KG1 (cell line): Measurements from ENCODE around the gene NXN.
"Not testable (repeated sequence)": the region's sequence is repeated elsewhere in the genome, so short reads cannot be mapped to it uniquely, and the experiment has no call there.

Source experiments
- DNase-seq: peaks from one replicate; lab custom pipeline; 2025; lab: John Stamatoyannopoulos, UW

The NXN gene

GRCh38 chr17:953767-954166 lies 25.8 kb downstream of the NXN start:
- no peak for DNase-seq

- not testable (repeated sequence) for DNase-seq
Observed at GRCh38 chr17:952592-952991, 27.0 kb downstream of the NXN start.

- DNase-seq = no peak
Observed at GRCh38 chr17:951325-952132, 28.0 kb downstream of the NXN start.

DNA sequence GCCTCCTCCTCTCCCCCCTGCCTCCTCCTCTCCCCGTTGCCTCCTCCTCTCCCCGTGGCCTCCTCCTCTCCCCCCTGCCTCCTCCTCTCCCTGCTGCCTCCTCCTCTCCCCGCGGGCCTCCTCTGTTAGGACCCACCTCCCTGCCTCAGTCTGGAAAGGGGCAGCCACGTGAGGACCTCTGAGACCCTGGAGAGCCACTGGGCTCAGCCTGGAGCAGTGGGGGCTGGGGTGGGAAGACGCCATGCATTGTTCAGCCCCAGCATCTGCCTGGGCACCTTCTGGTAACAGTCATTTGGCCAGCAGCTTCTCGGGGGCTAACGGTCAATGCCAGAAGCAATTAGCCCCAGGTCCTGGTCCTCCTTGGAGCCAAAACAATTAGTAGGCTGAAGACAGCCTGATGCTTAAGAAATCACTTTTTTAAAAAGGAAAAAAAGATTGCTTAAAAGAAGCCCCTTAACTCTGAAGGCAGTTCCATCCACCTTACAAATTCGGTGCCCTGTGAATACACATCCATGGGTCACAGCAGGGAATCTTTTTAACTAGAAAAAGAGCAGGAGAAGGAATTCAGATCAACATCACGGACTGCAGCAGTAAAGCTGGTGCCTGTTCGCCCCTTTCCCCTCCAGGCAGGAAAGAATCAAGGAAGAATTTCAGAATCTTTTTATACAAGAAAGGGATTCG lies 29.8 kb downstream of the NXN start:
- DNase-seq = no peak

GRCh38 chr17:948284-948852 lies 31.2 kb downstream of the NXN start:
- DNase-seq = no peak

DNA sequence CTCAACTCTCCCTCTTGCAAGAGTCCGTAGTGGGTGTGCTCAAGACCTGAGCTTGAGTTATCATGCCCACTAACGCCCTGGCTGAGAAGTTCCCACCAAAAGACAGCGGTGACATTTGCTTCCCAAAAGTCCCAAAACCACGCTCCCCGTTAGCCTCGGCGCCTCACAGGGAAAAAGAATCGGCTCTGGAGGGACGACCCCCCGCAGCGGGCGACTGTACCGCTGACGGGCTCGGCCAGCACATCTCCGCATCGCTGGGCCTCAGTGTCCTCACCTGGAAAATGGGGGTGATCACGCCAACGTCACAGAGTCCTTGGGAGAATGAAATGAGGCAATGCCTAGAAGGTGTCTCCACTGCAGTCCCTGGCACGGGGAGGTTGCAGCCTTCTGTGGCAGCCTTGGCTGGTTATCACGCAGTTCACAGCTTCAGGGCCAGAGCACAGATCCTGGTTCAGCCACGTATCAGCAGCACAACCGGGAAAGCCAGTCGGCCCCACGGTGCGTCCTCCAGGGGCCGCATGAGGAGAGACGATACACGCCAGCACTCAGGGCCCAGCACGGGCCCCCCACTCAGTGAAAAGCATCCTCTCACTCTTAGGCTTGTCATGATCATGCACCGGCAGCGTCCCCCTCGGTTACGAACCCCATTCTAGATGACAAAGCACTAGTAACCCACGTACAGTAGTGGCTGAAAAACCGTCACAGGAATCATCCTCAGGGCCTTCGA lies 32.9 kb downstream of the NXN start:
- no peak for DNase-seq

DNA sequence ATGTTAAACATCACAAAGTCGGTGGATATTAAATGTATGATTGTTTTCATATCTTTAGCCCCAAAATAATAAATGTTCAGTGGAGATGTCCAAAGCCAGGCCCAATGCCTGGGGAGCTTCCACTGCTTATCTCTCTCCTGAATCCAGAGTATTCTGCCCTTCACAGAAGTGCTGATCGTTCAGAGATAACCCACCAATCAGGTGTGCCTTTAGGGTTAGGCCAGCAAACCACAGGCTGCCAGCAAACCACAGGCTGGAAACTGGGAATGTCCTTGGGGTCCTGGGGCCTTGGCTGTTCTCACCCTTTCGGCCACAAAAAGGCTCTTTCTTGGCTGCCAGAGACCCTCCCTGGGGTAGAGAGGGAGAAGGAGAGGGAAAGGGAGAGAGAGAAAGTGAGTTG lies 33.9 kb downstream of the NXN start:
- no peak for DNase-seq

DNA sequence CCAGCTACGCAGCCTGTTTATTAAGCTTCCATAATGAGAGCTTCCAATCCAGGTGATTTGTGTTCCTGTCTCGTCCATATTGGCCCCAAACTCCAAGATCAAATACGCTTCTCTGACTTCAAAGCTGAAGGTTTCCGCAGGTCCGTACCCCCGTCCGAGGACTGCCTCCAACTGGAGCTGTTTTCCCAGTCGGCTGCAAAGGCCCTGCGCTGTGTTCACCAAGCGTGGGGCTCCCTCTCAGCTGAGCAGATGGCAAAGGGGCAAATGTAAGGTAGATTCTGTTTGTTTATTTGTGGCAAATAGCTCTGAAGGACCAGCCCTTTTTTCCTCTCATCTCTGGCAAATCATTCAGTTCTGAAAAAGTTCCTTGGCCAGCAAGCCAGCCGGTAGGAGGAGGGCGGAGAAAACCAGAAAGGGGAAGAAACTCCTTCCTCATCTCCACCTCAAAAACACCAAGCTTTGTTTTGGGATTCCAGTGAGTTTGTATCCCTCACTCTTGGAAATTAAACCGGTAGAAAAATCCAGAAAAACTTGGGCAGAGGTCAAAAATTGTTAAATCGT lies 35.2 kb downstream of the NXN start:
- no peak for DNase-seq

DNA sequence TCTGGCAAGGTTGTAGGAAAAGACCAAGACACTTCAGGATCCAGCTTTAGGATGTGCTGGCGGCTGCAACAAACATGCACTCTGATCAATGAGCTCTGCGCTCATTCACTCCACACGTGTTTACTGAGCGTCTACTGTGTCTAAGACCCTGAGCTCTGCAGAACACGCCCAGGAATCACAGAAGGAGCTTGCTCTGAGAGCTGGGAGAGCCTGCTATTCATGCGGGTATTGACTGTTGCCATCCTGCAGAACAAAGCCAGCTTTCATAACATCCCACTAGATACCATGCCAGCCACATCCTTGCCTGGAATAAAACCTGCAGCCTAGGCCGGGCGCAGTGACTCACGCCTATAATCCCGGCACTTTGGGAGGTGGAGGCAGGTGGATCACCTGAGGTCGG lies 44.1 kb downstream of the NXN start:
- DNase-seq = no peak

GRCh38 chr17:933312-934073 lies 46.1 kb downstream of the NXN start:
- DNase-seq = no peak

- no peak for DNase-seq
Observed at GRCh38 chr17:930258-930657, 49.3 kb downstream of the NXN start.

DNA sequence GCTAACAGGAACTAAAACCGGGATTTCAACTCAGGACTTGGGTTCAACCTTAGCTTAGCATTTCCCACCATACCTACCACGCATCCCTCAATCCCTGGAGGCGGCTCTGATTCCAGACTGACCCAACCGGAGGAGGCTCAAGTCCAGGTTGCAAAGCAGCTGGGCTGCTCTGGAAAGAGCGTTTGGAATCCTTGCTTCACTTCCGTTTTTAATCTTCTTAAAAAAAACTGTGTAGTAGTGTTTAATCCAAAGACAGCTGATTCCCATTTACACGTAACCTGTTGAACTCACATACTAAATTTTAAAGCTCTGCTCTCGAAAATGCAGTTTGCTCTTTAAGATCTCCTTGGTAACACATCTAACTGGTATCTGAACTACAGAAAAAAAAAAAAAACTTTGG lies 50.0 kb downstream of the NXN start:
- no peak for DNase-seq

DNA sequence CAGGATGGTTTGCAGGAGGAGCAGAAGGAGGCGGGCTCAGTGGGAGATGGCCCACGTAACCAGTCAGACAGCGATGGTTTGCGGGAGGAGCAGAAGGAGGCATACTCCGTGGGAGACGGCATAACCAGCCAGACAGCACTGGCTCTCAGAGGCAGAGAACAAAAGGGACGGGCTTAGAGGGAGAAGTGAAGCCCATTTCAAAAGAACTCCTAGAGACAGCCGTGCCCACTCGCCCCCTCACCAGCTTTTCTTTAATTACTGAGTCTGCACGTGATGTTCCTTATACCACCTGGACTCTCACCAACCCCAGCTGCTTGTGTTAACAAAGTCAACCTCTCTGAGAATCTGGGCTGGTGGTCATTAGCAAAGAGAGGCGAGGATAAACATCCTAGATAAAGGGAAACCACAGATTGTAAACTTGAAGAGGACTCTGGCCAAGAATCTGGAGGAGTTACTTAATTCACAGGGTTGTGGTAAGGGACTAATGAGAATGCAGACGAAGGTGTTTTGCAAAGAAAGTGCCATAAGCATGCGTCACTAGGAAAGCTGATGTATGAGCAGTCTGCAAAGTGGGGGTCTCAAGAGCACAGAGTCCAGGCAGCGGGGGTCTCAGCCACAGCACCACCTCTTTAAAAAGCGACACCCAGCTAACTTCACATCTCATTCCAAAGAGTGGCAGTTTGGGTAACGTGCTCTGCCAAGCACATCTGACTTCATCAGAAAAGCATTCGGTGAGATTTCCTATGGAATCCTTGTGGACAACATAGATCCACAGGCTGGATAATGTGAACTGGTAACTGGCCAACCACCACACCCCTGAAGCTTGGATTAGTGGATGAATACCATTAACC lies 51.7 kb downstream of the NXN start:
- DNase-seq = no peak

DNA sequence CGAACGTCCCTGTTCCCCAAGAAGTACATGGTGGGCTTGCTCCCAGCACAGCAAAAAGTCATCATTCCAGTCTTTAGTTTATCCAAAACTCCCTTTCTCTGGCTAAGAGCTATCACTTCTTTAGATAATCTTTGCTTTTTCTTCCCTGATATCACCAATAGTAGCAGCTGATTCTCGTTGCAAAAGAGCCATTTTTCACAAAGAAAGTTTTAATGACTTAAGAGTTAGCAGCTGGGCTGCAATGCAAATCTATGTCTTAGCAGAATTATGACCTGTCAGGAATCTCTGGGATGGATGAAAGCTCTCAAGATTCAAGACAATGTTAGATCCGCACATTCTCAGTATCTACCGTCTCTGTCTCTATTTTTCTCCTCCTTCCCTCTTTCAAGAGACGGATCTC lies 53.8 kb downstream of the NXN start:
- no peak for DNase-seq

- no peak for DNase-seq
Observed at GRCh38 chr17:924711-925475, 54.7 kb downstream of the NXN start.

DNA sequence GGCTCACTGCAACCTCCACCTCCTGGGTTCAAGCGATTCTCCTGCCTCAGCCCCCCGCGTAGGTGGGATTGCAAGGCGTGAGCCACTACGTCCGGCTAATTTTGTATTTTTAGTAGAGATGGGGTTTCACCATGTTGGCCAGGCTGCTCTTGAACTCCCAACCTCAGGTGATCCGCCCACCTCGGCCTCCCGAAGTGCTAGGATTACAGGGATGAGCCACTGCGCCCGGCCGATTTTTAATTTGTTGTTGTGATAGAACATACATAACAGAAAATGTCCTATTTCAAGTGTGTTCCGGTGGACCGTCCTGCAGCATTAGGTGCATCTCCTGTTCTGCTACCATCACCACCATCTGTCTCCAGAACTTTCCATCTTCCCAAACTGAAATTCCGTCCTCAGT lies 55.3 kb downstream of the NXN start:
- DNase-seq = not testable (repeated sequence)

GRCh38 chr17:923633-924032 lies 55.9 kb downstream of the NXN start:
- DNase-seq = no peak

- DNase-seq = no peak
Observed at GRCh38 chr17:921161-921560, 58.4 kb downstream of the NXN start.

DNA sequence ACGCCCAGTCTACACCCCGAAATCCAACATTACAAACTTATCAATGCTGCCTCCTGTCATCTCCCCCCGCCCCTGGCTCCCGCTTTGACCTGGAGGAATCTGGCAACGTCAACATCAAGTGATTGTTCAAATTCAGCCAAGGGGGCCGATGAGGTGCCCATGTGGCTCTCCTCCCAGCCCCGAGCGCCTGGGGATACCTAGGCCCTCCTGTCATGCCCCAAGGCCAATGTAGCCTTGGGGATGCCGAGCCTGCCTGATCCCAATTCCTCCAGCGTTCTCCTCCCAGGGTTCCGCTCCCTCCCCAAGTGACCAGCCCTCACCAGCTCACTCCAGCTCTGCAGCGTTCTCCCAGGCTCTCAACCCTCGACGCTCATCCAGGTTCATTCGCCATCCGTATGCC lies 59.4 kb downstream of the NXN start:
- DNase-seq = no peak
